A673 (cell line): ENCODE results near the gene PCDHA7. TPM values are rescaled to one million over a fixed set of nuclear protein-coding genes. Genes with fewer than 3 reads are reported as not detected.

ENCODE experiments used
- BruUV-seq: library from RNA; stranded (reverse); fragments of 400-500 nt; replicated peaks from 2 replicates; lab custom pipeline; 2021; lab: Mats Ljungman, UMichigan
- CTCF ChIA-PET: fragments of 300-600 bp; sonication (Branson Sonifier 250); formaldehyde crosslinking; loops from one replicate; lab custom pipeline; 2022; ENCODE audit warnings: antibody characterized with exemption; lab: Charles Lee
- POLR2A ChIA-PET: fragments of 300-600 bp; sonication (Branson Sonifier 250); formaldehyde crosslinking; loops from one replicate; lab custom pipeline; 2022; ENCODE audit warnings: antibody characterized with exemption; ENCODE audit not compliant: low non-redundant PET; lab: Charles Lee
- DNase-seq: peaks from one replicate; pipeline ENCODE4 v3.0.0-alpha.2; 2015; ENCODE audit warnings: low spot score
- H3K27ac ChIP-seq: fragments of 200-600 bp; sonication (generic); 2 replicates; pipeline ENCODE4 v1.5.1; 2016; ENCODE audit warnings: mixed run types, low read depth, mild to moderate bottlenecking, mixed read lengths, antibody characterized with exemption, low read length; ENCODE audit not compliant: poor library complexity, severe bottlenecking
- H3K27me3 ChIP-seq: fragments of 200-600 bp; sonication (generic); replicated peaks from 2 replicates; pipeline ENCODE4 v1.6.1; 2017; ENCODE audit warnings: mixed run types, low read depth, mild to moderate bottlenecking, mixed read lengths, antibody characterized with exemption, low read length; ENCODE audit not compliant: insufficient read depth, poor library complexity
- H3K36me3 ChIP-seq: fragments of 200-600 bp; sonication (generic); 2 replicates; pipeline ENCODE4 v1.6.1; 2016; ENCODE audit warnings: mixed run types, mild to moderate bottlenecking, mixed read lengths, antibody characterized with exemption, low read length; ENCODE audit not compliant: insufficient read depth, poor library complexity, severe bottlenecking
- H3K4me1 ChIP-seq: fragments of 200-600 bp; sonication (generic); 2 replicates; pipeline ENCODE4 v1.6.1; 2017; ENCODE audit warnings: mixed run types, mild to moderate bottlenecking, mixed read lengths, antibody characterized with exemption, low read length; ENCODE audit not compliant: insufficient read depth, poor library complexity, severe bottlenecking
- H3K4me3 ChIP-seq: fragments of 200-600 bp; sonication (generic); 2 replicates; pipeline ENCODE4 v1.5.1; 2016; ENCODE audit warnings: low read depth, mixed run types, mild to moderate bottlenecking, mixed read lengths, low read length; ENCODE audit not compliant: poor library complexity, severe bottlenecking
- H3K9me3 ChIP-seq: fragments of 200-600 bp; sonication (generic); 2 replicates; pipeline ENCODE4 v1.6.1; 2016; ENCODE audit warnings: mixed run types, low read depth, mild to moderate bottlenecking, mixed read lengths, antibody characterized with exemption, low read length; ENCODE audit not compliant: poor library complexity, severe bottlenecking
- EZH2 ChIP-seq: fragments of 200-600 bp; sonication (generic); IDR thresholded peaks from 2 replicates; pipeline ENCODE4 v1.6.1; 2017; ENCODE audit warnings: borderline replicate concordance, low read depth, mild to moderate bottlenecking, mixed read lengths, antibody characterized with exemption, low read length; ENCODE audit not compliant: poor library complexity, severe bottlenecking
- intact Hi-C: fragments of 100-400 bp; cut with micrococcal nuclease; formaldehyde crosslinking; loops from one replicate; pipeline ENCODE4 v1.10.0; 2022; ENCODE audit not compliant: unreplicated experiment
- total RNA-seq: library from RNA; stranded (reverse); gene quantifications from 2 replicates; pipeline ENCODE4 v1.2.3, GENCODE V29; 2021
- TF ChIP-seq, protein P1 (sequence below): fragments of 300-800, 200-600 bp; sonication (generic); conservative IDR thresholded peaks from 2 replicates; pipeline ENCODE4 v1.5.1; 2017; ENCODE audit warnings: low read depth, mild to moderate bottlenecking, antibody characterized with exemption, low read length, moderate library complexity, mixed read lengths

The PCDHA7 gene
- total RNA-seq, 1 experiment from 2014 or later, result 2.6 TPM

DNA sequence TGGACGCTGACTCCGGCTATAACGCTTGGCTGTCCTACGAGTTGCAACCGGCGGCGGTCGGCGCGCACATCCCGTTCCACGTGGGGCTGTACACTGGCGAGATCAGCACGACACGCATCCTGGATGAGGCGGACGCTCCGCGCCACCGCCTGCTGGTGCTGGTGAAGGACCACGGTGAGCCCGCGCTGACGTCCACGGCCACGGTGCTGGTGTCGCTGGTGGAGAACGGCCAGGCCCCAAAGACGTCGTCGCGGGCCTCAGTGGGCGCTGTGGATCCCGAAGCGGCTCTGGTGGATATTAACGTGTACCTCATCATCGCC, 43.2 kb downstream of the PCDHA7 start:
- Histone ChIP-seq H3K27me3 (no peaks in the 10 kb centered on the region), H3K4me1 (peaks cover 16% of the 10 kb centered on the region), H3K36me3 (no peaks in the 10 kb centered on the region), H3K4me3 (no peak overlapping the region), H3K9me3 (no peaks in the 10 kb centered on the region), H3K27ac (no peak overlapping the region)
- DNase-seq, result no peak
- BruUV-seq, result no TSS peak
- ChIA-PET POLR2A (no interaction called here), CTCF (no interaction called here)
- no peak for TF ChIP-seq EZH2
- TF ChIP-seq, protein P1, sequence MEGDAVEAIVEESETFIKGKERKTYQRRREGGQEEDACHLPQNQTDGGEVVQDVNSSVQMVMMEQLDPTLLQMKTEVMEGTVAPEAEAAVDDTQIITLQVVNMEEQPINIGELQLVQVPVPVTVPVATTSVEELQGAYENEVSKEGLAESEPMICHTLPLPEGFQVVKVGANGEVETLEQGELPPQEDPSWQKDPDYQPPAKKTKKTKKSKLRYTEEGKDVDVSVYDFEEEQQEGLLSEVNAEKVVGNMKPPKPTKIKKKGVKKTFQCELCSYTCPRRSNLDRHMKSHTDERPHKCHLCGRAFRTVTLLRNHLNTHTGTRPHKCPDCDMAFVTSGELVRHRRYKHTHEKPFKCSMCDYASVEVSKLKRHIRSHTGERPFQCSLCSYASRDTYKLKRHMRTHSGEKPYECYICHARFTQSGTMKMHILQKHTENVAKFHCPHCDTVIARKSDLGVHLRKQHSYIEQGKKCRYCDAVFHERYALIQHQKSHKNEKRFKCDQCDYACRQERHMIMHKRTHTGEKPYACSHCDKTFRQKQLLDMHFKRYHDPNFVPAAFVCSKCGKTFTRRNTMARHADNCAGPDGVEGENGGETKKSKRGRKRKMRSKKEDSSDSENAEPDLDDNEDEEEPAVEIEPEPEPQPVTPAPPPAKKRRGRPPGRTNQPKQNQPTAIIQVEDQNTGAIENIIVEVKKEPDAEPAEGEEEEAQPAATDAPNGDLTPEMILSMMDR, result no peak
- intact Hi-C loops, result no loop called here

DNA sequence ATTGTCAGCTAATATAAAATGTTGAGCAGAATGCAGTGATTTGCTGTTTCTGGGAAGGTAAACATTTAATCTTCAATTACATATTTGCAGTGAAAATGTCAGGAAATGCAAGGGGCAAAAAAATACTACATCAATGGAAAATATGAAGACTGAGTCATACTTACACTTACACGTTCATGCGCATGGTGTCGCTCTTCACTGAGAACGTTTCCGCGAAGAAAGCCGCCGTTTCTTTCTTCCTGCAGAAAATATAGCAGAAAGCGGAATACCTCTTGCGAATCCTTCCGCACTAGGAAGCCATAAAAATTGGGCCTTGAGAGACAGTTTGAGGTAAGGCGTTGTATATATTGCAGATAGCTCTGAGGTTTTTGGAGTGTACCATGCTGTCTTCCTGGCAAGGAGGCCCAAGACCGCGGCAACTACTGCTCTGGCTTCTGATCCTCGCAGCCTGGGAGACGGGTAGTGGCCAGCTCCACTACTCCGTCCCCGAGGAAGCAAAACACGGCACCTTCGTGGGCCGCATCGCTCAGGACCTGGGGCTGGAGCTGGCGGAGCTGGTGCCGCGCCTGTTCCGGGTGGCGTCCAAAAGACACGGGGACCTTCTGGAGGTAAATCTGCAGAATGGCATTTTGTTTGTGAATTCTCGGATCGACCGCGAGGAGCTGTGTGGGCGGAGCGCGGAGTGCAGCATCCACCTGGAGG, 48.0 kb downstream of the PCDHA7 start, which contains the start of gene PCDHA13:
TSS of gene PCDHA13 (plus strand) at position 236 of the 702 bp plus-strand sequence. CDS start at position 381, 145 bp downstream.
- CTCF ChIA-PET, result interaction anchor here (0.7 to 2.7 kb wide), 3 partner anchors 41 to 158 kb away, joined by 3 to 25 read pairs (median 4); partner anchors contain the start of gene PCDHA6

DNA sequence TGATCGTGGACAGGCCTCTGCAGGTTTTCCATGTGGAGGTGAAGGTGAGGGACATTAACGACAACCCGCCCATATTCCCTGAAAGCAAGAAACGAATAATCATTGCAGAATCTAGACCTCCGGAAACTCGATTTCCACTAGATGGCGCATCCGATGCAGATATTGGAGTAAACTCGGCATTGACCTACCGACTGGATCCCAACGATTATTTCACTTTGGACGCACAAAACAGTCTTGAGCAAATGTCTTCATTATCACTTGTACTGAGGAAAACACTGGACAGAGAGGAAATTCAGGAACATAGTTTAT, 48.5 kb downstream of the PCDHA7 start:
- intact Hi-C loops, result loop anchor here (1.0 to 5.0 kb wide), 2 partner anchors 40 to 158 kb away; no protein-coding TSS in a partner anchor
- Histone ChIP-seq H3K36me3 (no peaks in the 10 kb centered on the region), H3K27me3 (no peaks in the 10 kb centered on the region), H3K9me3 (no peaks in the 10 kb centered on the region), H3K4me3 (peak overlapping the region; percentile 51), H3K4me1 (no peaks in the 10 kb centered on the region), H3K27ac (peak overlapping the region; percentile 36)
- no TSS peak for BruUV-seq
- ChIA-PET CTCF (interaction anchor here (1.3 to 2.7 kb wide), 2 partner anchors 55 to 158 kb away, joined by 4 to 25 read pairs; partner anchors contain the start of gene PCDHA6), POLR2A (no interaction called here)
- TF ChIP-seq, protein P1, result peak; percentile 75
- TF ChIP-seq EZH2, result no peak
- DNase-seq, result peak; percentile 89

More for the DNA sequence above, 48.0 kb downstream of the PCDHA7 start, which contains the start of gene PCDHA13:
- H3K4me1 ChIP-seq, result no peaks in the 10 kb centered on the region
- no TSS peak for BruUV-seq
- H3K9me3 ChIP-seq, result no peaks in the 10 kb centered on the region
- TF ChIP-seq, protein P1, result peak; percentile 85
- TF ChIP-seq EZH2, result no peak
- H3K36me3 ChIP-seq, result no peaks in the 10 kb centered on the region
- peak; percentile 90 for DNase-seq
- H3K4me3 ChIP-seq, result peak within 1 kb of the TSS; percentile 51
- intact Hi-C loops, result loop anchor here (1.0 to 5.0 kb wide), 2 partner anchors 40 to 158 kb away; no protein-coding TSS in a partner anchor
- no peaks in the 10 kb centered on the region for H3K27me3 ChIP-seq
- H3K27ac ChIP-seq, result peak within 1 kb of the TSS; percentile 36
- POLR2A ChIA-PET, result no interaction called here
